Heart left ventricle (tissue), 13 donors: ENCODE measurements around the gene ZFAND6.

Source experiments
- CTCF ChIP-seq, 12 donors: fragments of 200-600 bp; sonication (generic) in 4 of 12; IDR thresholded peaks; one replicate each; pipeline versions ENCODE4 v1.5.0 to v1.8.0; 2018 to 2022; ENCODE audit warnings: antibody characterized with exemption in 12 of 12, mild to moderate bottlenecking in 5 of 12
- POLR2A ChIP-seq, 2 donors: fragments of 450-650 bp; IDR thresholded peaks; one replicate each; pipeline ENCODE4 v1.6.1; 2017; ENCODE audit warnings: antibody characterized with exemption in 2 of 2, mild to moderate bottlenecking in 2 of 2, moderate library complexity in 2 of 2
- donor health status: ischemic (EF 13 %, LVEDD 7.1; RV severe dilation, severe dysfunction).
- donor health status: DM: no; HTN: yes; CAD: no.
- donor health status: DM: no; HTN: no; CAD: no.
- donor health status: ischemic (EF 25% LVEDD 6.9; RV normal size, moderate dysfunction).
- donor health status: ischemic (EF 25% LVEDD 5.7; RV mildly dilated, moderate dysfunction).
- donor health status: ischemic (EF 35%, LVEDD 5.7; RV mildly dilated, moderate dysfunction).
- donor health status: nonischemic (EF 11% LVEDD 7.7; RV severe dilation, severe dysfunction).
- donor health status: DM: yes; HTN: yes; CAD: no.
- donor health status: PGD.
- donor health status: ischemic (EF 29% LVEDD 5.4; RV normal size, mild dysfunction).
- donor health status: nonischemic (EF 23%, LVEDD 6.1; RV moderate dilation, normal function).

- TF ChIP-seq CTCF (IDR thresholded peaks at IDR 0.05): no peak
- no peak for TF ChIP-seq POLR2A (IDR thresholded peaks at IDR 0.05)
Measured at GRCh38 chr15:80152180-80152895, 92.9 kb downstream of the ZFAND6 start.
